Stimulated activated CD4-positive, alpha-beta T cell treated with anti-CD3 and anti-CD28 coated beads, Interleukin-12 subunit alpha, Interleukin-12 subunit beta, amount 100 ng/mL, for 4 hours (primary cell): ENCODE measurements around the gene LRCH1.

Experiments
- DNase-seq: peaks from one replicate; pipeline ENCODE4 v3.0.0-alpha.2; 2020

The LRCH1 gene

GRCh38 chr13:46618694-46619254 is 65.8 kb downstream of the LRCH1 start:
- no peak for DNase-seq

GRCh38 chr13:46620029-46620428 is 67.1 kb downstream of the LRCH1 start:
- no peak for DNase-seq

GRCh38 chr13:46620471-46620870 is 67.5 kb downstream of the LRCH1 start:
- no peak for DNase-seq

GRCh38 chr13:46621133-46621532 is 68.2 kb downstream of the LRCH1 start:
- no peak for DNase-seq

GRCh38 chr13:46621792-46622629 is 69.0 kb downstream of the LRCH1 start:
- DNase-seq = no peak

GRCh38 chr13:46622630-46623256 is 69.8 kb downstream of the LRCH1 start:
- no peak for DNase-seq

- no peak for DNase-seq
Observed at GRCh38 chr13:46624353-46624752, 71.4 kb downstream of the LRCH1 start.

GRCh38 chr13:46624821-46625220 is 71.9 kb downstream of the LRCH1 start:
- no peak for DNase-seq

- no peak for DNase-seq
Observed at GRCh38 chr13:46627462-46627861, 74.5 kb downstream of the LRCH1 start.

GRCh38 chr13:46628622-46629365 is 75.8 kb downstream of the LRCH1 start:
- no peak for DNase-seq

- no peak for DNase-seq
Observed at GRCh38 chr13:46629811-46630413, 76.9 kb downstream of the LRCH1 start.

GRCh38 chr13:46630431-46631178 is 77.6 kb downstream of the LRCH1 start:
- DNase-seq = no peak

- DNase-seq = no peak
Observed at GRCh38 chr13:46631179-46631542, 78.2 kb downstream of the LRCH1 start.

GRCh38 chr13:46632176-46632575 is 79.2 kb downstream of the LRCH1 start:
- DNase-seq = no peak

GRCh38 chr13:46633416-46633815 is 80.4 kb downstream of the LRCH1 start:
- no peak for DNase-seq

GRCh38 chr13:46636451-46636850 is 83.5 kb downstream of the LRCH1 start:
- no peak for DNase-seq

- no peak for DNase-seq
Observed at GRCh38 chr13:46637213-46637612, 84.2 kb downstream of the LRCH1 start.

- no peak for DNase-seq
Observed at GRCh38 chr13:46638262-46638661, 85.3 kb downstream of the LRCH1 start.

- no peak for DNase-seq
Observed at GRCh38 chr13:46639033-46639981, 86.3 kb downstream of the LRCH1 start.

GRCh38 chr13:46640843-46641242 is 87.9 kb downstream of the LRCH1 start:
- no peak for DNase-seq
